ENCODE results near the gene TCHH.
"Not testable (repeated sequence)": the region's sequence is repeated elsewhere in the genome, so short reads cannot be mapped to it uniquely, and the experiment has no call there.

Gene TCHH

DNA sequence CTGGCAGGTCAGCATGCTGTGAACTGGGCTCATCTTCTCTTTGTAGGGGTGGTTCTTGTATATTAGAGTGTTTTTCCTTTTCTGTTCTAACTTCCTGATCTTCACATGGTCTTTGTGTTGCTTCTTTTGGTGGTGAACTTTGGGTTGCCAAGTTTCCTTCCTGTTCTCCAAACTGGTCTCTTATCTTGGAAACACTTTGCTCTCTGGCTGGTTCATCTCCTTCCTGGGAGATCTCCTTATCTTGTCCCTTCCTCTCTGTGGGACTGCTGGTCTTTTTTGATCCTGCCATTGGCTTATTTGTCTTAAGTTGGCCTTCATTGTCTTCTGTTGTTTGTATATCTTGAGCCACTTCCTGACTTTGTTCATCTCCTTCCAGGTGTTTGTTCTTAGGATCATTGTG is 28.5 kb downstream of the TCHH start:
- Histone ChIP-seq H3K9me3 (ENCODE audit: control extremely low read depth in 1 of 5, control insufficient read depth in 4 of 5, insufficient read depth in 2 of 5, low read depth in 1 of 5, low read length in 4 of 5) (no peaks in the 10 kb centered on the region), H3K27me3 (replicated peaks in 2 of 5; ENCODE audit: control insufficient read depth in 4 of 5, insufficient read depth in 5 of 5, low read length in 4 of 5) (peaks cover 0 to 16% (median 3%) of the 10 kb centered on the region in 5 experiments), H3K27ac (ENCODE audit: insufficient read depth in 1 of 2, low read depth in 1 of 2, low read length in 2 of 2, poor library complexity in 1 of 2, severe bottlenecking in 2 of 2) (no peak overlapping the region), H3K4me1 (ENCODE audit: control extremely low read depth in 1 of 4, control insufficient read depth in 4 of 4, insufficient read depth in 4 of 4, low read length in 3 of 4) (peaks cover 0 to 5% (median 0%) of the 10 kb centered on the region in 4 experiments), H3K36me3 (ENCODE audit: control insufficient read depth in 4 of 4, insufficient read depth in 4 of 4, low read length in 3 of 4) (no peaks in the 10 kb centered on the region), H3K4me3 (ENCODE audit: control insufficient read depth in 1 of 7, extremely low read depth in 1 of 7, insufficient read depth in 4 of 7, low read depth in 2 of 7, low read length in 6 of 7) (no peak overlapping the region)
- ChIA-PET CTCF (interaction anchor here (1.3 to 1.6 kb wide), 2 partner anchors 98 to 372 kb away, joined by 3 read pairs; no protein-coding TSS in a partner anchor), POLR2A (no interaction called here)
- DNase-seq = no peak

- Histone ChIP-seq H3K36me3 (ENCODE audit: control insufficient read depth in 4 of 4, insufficient read depth in 4 of 4, low read length in 3 of 4) (no peaks in the 10 kb centered on the region), H3K4me3 (ENCODE audit: control insufficient read depth in 1 of 7, extremely low read depth in 1 of 7, insufficient read depth in 4 of 7, low read depth in 2 of 7, low read length in 6 of 7) (no peak overlapping the region), H3K27me3 (replicated peaks in 2 of 5; ENCODE audit: control insufficient read depth in 4 of 5, insufficient read depth in 5 of 5, low read length in 4 of 5) (peaks cover 0 to 13% (median 3%) of the 10 kb centered on the region in 5 experiments), H3K27ac (ENCODE audit: insufficient read depth in 1 of 2, low read depth in 1 of 2, low read length in 2 of 2, poor library complexity in 1 of 2, severe bottlenecking in 2 of 2) (no peak overlapping the region), H3K9me3 (ENCODE audit: control extremely low read depth in 1 of 5, control insufficient read depth in 4 of 5, insufficient read depth in 2 of 5, low read depth in 1 of 5, low read length in 4 of 5) (no peaks in the 10 kb centered on the region), H3K4me1 (ENCODE audit: control extremely low read depth in 1 of 4, control insufficient read depth in 4 of 4, insufficient read depth in 4 of 4, low read length in 3 of 4) (peaks cover 0 to 5% (median 0%) of the 10 kb centered on the region in 4 experiments)
- peak; percentile 32 to 84 (median 75) for DNase-seq
- 25% methylated on average over 1 of the region's 1 CpG for WGBS (ENCODE audit: insufficient coverage)
- ChIA-PET CTCF (no interaction called here), POLR2A (no interaction called here)
These were observed 30.4 kb downstream of the TCHH start for GRCh38 chr1:152084853-152085252.

DNA sequence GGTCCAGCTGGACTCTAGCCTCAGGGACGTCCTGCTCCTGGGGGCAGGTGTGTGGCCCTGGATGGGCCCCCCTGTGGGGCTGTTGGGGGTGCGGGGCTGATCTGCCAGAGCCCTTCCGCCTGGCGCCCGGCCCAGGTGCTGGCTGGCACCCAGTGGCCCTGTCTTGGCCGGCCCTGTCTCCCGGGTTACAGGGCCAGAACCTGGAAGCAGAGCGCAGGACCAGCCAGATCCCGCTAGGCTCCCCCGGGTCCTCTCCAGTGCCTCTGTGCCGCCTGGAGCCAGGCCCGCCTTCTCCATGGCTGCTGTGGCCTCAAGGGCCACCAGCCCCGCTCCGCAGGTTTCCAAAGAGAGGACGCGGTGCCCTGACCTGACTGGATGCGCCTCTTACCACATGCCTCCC is 34.2 kb downstream of the TCHH start:
- H3K36me3 ChIP-seq (ENCODE audit: control insufficient read depth in 4 of 4, insufficient read depth in 4 of 4, low read length in 3 of 4); H3K27ac ChIP-seq (ENCODE audit: insufficient read depth in 1 of 2, low read depth in 1 of 2, low read length in 2 of 2, poor library complexity in 1 of 2, severe bottlenecking in 2 of 2); DNase-seq; H3K9me3 ChIP-seq (ENCODE audit: control extremely low read depth in 1 of 5, control insufficient read depth in 4 of 5, insufficient read depth in 2 of 5, low read depth in 1 of 5, low read length in 4 of 5); CTCF ChIA-PET; POLR2A ChIA-PET; H3K4me3 ChIP-seq (ENCODE audit: control insufficient read depth in 1 of 7, extremely low read depth in 1 of 7, insufficient read depth in 4 of 7, low read depth in 2 of 7, low read length in 6 of 7); H3K4me1 ChIP-seq (ENCODE audit: control extremely low read depth in 1 of 4, control insufficient read depth in 4 of 4, insufficient read depth in 4 of 4, low read length in 3 of 4): not testable (repeated sequence)
- peaks cover 0 to 12% (median 2%) of the 10 kb centered on the region in 5 experiments for H3K27me3 ChIP-seq (replicated peaks in 2 of 5; ENCODE audit: control insufficient read depth in 4 of 5, insufficient read depth in 5 of 5, low read length in 4 of 5)
- 100% methylated on average over 4 of the region's 17 CpGs for WGBS (ENCODE audit: insufficient coverage)

- H3K27me3 ChIP-seq (replicated peaks in 2 of 5; ENCODE audit: control insufficient read depth in 4 of 5, insufficient read depth in 5 of 5, low read length in 4 of 5); H3K4me1 ChIP-seq (ENCODE audit: control extremely low read depth in 1 of 4, control insufficient read depth in 4 of 4, insufficient read depth in 4 of 4, low read length in 3 of 4); H3K27ac ChIP-seq (ENCODE audit: insufficient read depth in 1 of 2, low read depth in 1 of 2, low read length in 2 of 2, poor library complexity in 1 of 2, severe bottlenecking in 2 of 2); DNase-seq; H3K4me3 ChIP-seq (ENCODE audit: control insufficient read depth in 1 of 7, extremely low read depth in 1 of 7, insufficient read depth in 4 of 7, low read depth in 2 of 7, low read length in 6 of 7); H3K36me3 ChIP-seq (ENCODE audit: control insufficient read depth in 4 of 4, insufficient read depth in 4 of 4, low read length in 3 of 4); CTCF ChIA-PET; H3K9me3 ChIP-seq (ENCODE audit: control extremely low read depth in 1 of 5, control insufficient read depth in 4 of 5, insufficient read depth in 2 of 5, low read depth in 1 of 5, low read length in 4 of 5); POLR2A ChIA-PET: not testable (repeated sequence)
- 94% methylated on average over 9 of the region's 17 CpGs for WGBS (ENCODE audit: insufficient coverage)
These were observed 34.8 kb downstream of the TCHH start for GRCh38 chr1:152080494-152080893.

GRCh38 chr1:152078831-152079441 is 36.3 kb downstream of the TCHH start:
- POLR2A ChIA-PET = no interaction called here
- CTCF ChIA-PET = no interaction called here

GRCh38 chr1:152072311-152072710 is 42.9 kb downstream of the TCHH start:
- H3K4me1 ChIP-seq (ENCODE audit: control extremely low read depth in 1 of 4, control insufficient read depth in 4 of 4, insufficient read depth in 4 of 4, low read length in 3 of 4) = no peaks in the 10 kb centered on the region
- 94% methylated on average over 2 of the region's 3 CpGs for WGBS (ENCODE audit: insufficient coverage)
- peaks cover under 1 to 27% (median 10%) of the 10 kb centered on the region in 5 experiments for H3K27me3 ChIP-seq (replicated peaks in 2 of 5; ENCODE audit: control insufficient read depth in 4 of 5, insufficient read depth in 5 of 5, low read length in 4 of 5)
- H3K27ac ChIP-seq (ENCODE audit: insufficient read depth in 1 of 2, low read depth in 1 of 2, low read length in 2 of 2, poor library complexity in 1 of 2, severe bottlenecking in 2 of 2) = no peak overlapping the region
- no peaks in the 10 kb centered on the region for H3K36me3 ChIP-seq (ENCODE audit: control insufficient read depth in 4 of 4, insufficient read depth in 4 of 4, low read length in 3 of 4)
- CTCF ChIA-PET = no interaction called here
- POLR2A ChIA-PET = no interaction called here
- no peaks in the 10 kb centered on the region for H3K9me3 ChIP-seq (ENCODE audit: control extremely low read depth in 1 of 5, control insufficient read depth in 4 of 5, insufficient read depth in 2 of 5, low read depth in 1 of 5, low read length in 4 of 5)
- H3K4me3 ChIP-seq (ENCODE audit: control insufficient read depth in 1 of 7, extremely low read depth in 1 of 7, insufficient read depth in 4 of 7, low read depth in 2 of 7, low read length in 6 of 7) = no peak overlapping the region
- DNase-seq = no peak

More at GRCh38 chr1:152078831-152079441, 36.3 kb downstream of the TCHH start:
- DNase-seq = no peak
- no peak overlapping the region for H3K4me3 ChIP-seq (ENCODE audit: control insufficient read depth in 1 of 7, extremely low read depth in 1 of 7, insufficient read depth in 4 of 7, low read depth in 2 of 7, low read length in 6 of 7)
- H3K4me1 ChIP-seq (ENCODE audit: control extremely low read depth in 1 of 4, control insufficient read depth in 4 of 4, insufficient read depth in 4 of 4, low read length in 3 of 4) = no peaks in the 10 kb centered on the region
- WGBS (ENCODE audit: insufficient coverage) = 94% methylated on average over 21 of the region's 24 CpGs
- H3K27me3 ChIP-seq (replicated peaks in 2 of 5; ENCODE audit: control insufficient read depth in 4 of 5, insufficient read depth in 5 of 5, low read length in 4 of 5) = peaks cover 0 to 9% (median 3%) of the 10 kb centered on the region in 5 experiments
- no peaks in the 10 kb centered on the region for H3K36me3 ChIP-seq (ENCODE audit: control insufficient read depth in 4 of 4, insufficient read depth in 4 of 4, low read length in 3 of 4)
- H3K27ac ChIP-seq (ENCODE audit: insufficient read depth in 1 of 2, low read depth in 1 of 2, low read length in 2 of 2, poor library complexity in 1 of 2, severe bottlenecking in 2 of 2) = no peak overlapping the region
- no peaks in the 10 kb centered on the region for H3K9me3 ChIP-seq (ENCODE audit: control extremely low read depth in 1 of 5, control insufficient read depth in 4 of 5, insufficient read depth in 2 of 5, low read depth in 1 of 5, low read length in 4 of 5)

DNA sequence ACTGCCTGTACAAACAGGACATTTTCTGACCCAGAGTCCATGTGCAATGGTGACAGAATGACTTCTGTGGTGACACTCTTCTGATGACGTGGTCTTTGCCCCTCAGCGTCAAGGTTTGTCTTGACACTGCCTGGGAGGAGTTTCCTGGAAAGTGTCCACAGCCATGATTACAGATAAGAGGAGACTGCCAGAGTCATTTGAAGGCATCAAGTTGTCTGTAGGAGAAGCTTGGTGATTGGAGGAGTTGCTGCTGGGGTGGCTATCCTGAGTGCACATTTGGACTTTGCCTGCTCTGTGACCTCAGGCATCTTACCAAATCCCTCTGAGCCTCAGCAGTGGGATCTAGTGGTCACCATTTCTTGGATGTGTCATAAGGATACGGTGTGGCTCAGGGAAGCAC is 44.1 kb downstream of the TCHH start:
- no peaks in the 10 kb centered on the region for H3K9me3 ChIP-seq (ENCODE audit: control extremely low read depth in 1 of 5, control insufficient read depth in 4 of 5, insufficient read depth in 2 of 5, low read depth in 1 of 5, low read length in 4 of 5)
- POLR2A ChIA-PET = no interaction called here
- no peak overlapping the region for H3K27ac ChIP-seq (ENCODE audit: insufficient read depth in 1 of 2, low read depth in 1 of 2, low read length in 2 of 2, poor library complexity in 1 of 2, severe bottlenecking in 2 of 2)
- H3K36me3 ChIP-seq (ENCODE audit: control insufficient read depth in 4 of 4, insufficient read depth in 4 of 4, low read length in 3 of 4) = no peaks in the 10 kb centered on the region
- CTCF ChIA-PET = no interaction called here
- peaks cover 2 to 27% (median 10%) of the 10 kb centered on the region in 5 experiments for H3K27me3 ChIP-seq (replicated peaks in 2 of 5; ENCODE audit: control insufficient read depth in 4 of 5, insufficient read depth in 5 of 5, low read length in 4 of 5)
- no peaks in the 10 kb centered on the region for H3K4me1 ChIP-seq (ENCODE audit: control extremely low read depth in 1 of 4, control insufficient read depth in 4 of 4, insufficient read depth in 4 of 4, low read length in 3 of 4)
- DNase-seq = no peak
- 90% methylated on average over 3 of the region's 3 CpGs for WGBS (ENCODE audit: insufficient coverage)
- H3K4me3 ChIP-seq (ENCODE audit: control insufficient read depth in 1 of 7, extremely low read depth in 1 of 7, insufficient read depth in 4 of 7, low read depth in 2 of 7, low read length in 6 of 7) = no peak overlapping the region
